ENCODE measurements around the gene GFER. TPM values are rescaled to one million over a fixed set of nuclear protein-coding genes. Genes with fewer than 3 reads are reported as not detected.

Gene GFER
- total and polyA plus RNA-seq, 4 donors, result 7.4 to 28.4 (median 15.1) TPM

DNA sequence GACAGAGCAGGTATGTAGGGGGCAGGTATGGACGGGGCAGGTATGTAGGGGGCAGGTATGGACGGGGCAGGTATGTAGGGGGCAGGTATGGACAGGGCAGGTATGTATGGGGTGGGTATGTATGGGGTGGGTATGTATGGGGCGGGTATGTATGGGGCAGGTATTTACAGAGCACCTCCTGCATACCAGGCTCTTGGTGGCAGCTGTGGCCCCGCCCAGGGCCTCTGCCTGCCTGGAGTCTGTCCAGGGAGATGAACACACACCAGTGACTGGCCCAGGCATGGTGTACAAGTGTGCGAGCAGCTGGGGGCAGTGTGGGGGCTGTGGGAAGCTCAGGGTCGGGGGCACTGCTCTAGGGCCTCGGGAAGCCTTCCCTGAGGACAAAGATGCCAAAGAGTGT is 33.9 kb upstream of the GFER start:
- no peak overlapping the region for H3K9ac ChIP-seq (ENCODE audit: low read depth in 1 of 2, low read length in 2 of 2)
- H3K9me3 ChIP-seq (ENCODE audit: control insufficient read depth in 4 of 4, low read length in 3 of 4), result no peaks in the 10 kb centered on the region

DNA sequence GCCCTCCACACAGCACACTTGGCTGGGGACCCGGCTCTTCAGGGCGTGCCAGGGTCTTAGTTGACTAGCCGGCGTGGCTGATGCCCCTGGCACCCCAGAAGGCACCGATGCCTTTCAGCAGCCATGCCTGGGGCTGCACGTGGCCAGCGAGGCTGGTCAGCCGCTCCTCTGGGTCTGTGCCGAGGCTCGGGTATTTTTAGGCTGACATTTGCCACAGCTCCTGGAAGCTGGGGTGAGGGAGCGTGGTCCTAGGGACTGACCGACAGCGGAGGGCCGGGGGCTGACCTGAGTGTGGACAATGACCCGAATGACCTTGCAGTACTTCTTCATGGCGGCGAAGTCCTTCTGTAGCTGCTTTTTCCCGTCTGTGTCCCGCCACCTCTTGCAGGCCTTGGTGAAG is 33.4 kb upstream of the GFER start:
- Histone ChIP-seq H3K27ac (ENCODE audit: low read depth in 1 of 2, low read length in 2 of 2) (no peak overlapping the region), H3K9ac (ENCODE audit: low read depth in 1 of 2, low read length in 2 of 2) (no peak overlapping the region), H3K4me1 (ENCODE audit: control insufficient read depth in 4 of 4, insufficient read depth in 4 of 4, low read length in 3 of 4) (no peaks in the 10 kb centered on the region), H3K27me3 (ENCODE audit: control insufficient read depth in 4 of 4, insufficient read depth in 4 of 4, low read length in 3 of 4) (no peaks in the 10 kb centered on the region), H3K36me3 (ENCODE audit: control insufficient read depth in 4 of 4, insufficient read depth in 3 of 4, low read depth in 1 of 4, low read length in 3 of 4) (no peaks in the 10 kb centered on the region), H3K4me3 (ENCODE audit: low read depth in 1 of 3, low read length in 3 of 3) (no peak overlapping the region), H3K9me3 (ENCODE audit: control insufficient read depth in 4 of 4, low read length in 3 of 4) (no peaks in the 10 kb centered on the region)
- DNase-seq (ENCODE audit: low spot score), result no peak
- TF ChIP-seq EGR1 (IDR thresholded peaks at IDR 0.05; ENCODE audit: low read depth in 2 of 2) (no peak), YY1 (IDR thresholded peaks at IDR 0.05) (no peak), FOXA1 (IDR thresholded peaks at IDR 0.05) (no peak), NR2F2 (IDR thresholded peaks at IDR 0.05) (no peak), SP1 (IDR thresholded peaks at IDR 0.05) (no peak), GABPA (IDR thresholded peaks at IDR 0.05 in 1 of 2, conservative IDR thresholded peaks at IDR 0.05 in 1 of 2) (no peak), HNF4G (IDR thresholded peaks at IDR 0.05) (no peak), FOXA2 (IDR thresholded peaks at IDR 0.05) (no peak), RAD21 (IDR thresholded peaks at IDR 0.05) (no peak), RXRA (IDR thresholded peaks at IDR 0.05) (no peak), TAF1 (conservative IDR thresholded peaks at IDR 0.05) (no peak)
- TF ChIP-seq, protein P1, sequence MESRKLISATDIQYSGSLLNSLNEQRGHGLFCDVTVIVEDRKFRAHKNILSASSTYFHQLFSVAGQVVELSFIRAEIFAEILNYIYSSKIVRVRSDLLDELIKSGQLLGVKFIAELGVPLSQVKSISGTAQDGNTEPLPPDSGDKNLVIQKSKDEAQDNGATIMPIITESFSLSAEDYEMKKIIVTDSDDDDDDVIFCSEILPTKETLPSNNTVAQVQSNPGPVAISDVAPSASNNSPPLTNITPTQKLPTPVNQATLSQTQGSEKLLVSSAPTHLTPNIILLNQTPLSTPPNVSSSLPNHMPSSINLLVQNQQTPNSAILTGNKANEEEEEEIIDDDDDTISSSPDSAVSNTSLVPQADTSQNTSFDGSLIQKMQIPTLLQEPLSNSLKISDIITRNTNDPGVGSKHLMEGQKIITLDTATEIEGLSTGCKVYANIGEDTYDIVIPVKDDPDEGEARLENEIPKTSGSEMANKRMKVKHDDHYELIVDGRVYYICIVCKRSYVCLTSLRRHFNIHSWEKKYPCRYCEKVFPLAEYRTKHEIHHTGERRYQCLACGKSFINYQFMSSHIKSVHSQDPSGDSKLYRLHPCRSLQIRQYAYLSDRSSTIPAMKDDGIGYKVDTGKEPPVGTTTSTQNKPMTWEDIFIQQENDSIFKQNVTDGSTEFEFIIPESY (IDR thresholded peaks at IDR 0.05), result no peak
- TF ChIP-seq, protein P2, sequence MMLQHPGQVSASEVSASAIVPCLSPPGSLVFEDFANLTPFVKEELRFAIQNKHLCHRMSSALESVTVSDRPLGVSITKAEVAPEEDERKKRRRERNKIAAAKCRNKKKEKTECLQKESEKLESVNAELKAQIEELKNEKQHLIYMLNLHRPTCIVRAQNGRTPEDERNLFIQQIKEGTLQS (IDR thresholded peaks at IDR 0.05), result no peak
- TF ChIP-seq, protein P3, sequence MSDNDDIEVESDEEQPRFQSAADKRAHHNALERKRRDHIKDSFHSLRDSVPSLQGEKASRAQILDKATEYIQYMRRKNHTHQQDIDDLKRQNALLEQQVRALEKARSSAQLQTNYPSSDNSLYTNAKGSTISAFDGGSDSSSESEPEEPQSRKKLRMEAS (IDR thresholded peaks at IDR 0.05), result no peak
- TF ChIP-seq, protein P4, sequence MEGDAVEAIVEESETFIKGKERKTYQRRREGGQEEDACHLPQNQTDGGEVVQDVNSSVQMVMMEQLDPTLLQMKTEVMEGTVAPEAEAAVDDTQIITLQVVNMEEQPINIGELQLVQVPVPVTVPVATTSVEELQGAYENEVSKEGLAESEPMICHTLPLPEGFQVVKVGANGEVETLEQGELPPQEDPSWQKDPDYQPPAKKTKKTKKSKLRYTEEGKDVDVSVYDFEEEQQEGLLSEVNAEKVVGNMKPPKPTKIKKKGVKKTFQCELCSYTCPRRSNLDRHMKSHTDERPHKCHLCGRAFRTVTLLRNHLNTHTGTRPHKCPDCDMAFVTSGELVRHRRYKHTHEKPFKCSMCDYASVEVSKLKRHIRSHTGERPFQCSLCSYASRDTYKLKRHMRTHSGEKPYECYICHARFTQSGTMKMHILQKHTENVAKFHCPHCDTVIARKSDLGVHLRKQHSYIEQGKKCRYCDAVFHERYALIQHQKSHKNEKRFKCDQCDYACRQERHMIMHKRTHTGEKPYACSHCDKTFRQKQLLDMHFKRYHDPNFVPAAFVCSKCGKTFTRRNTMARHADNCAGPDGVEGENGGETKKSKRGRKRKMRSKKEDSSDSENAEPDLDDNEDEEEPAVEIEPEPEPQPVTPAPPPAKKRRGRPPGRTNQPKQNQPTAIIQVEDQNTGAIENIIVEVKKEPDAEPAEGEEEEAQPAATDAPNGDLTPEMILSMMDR (IDR thresholded peaks at IDR 0.05; ENCODE audit: low read depth, low read length, missing input control), result no peak
- 90% methylated on average over 19 of the region's 19 CpGs for WGBS

More for the DNA sequence above, 33.9 kb upstream of the GFER start:
- DNase-seq (ENCODE audit: low spot score), result no peak
- H3K4me3 ChIP-seq (ENCODE audit: low read depth in 1 of 3, low read length in 3 of 3), result no peak overlapping the region
- no peak overlapping the region for H3K27ac ChIP-seq (ENCODE audit: low read depth in 1 of 2, low read length in 2 of 2)
- no peaks in the 10 kb centered on the region for H3K27me3 ChIP-seq (ENCODE audit: control insufficient read depth in 4 of 4, insufficient read depth in 4 of 4, low read length in 3 of 4)
- WGBS, result 84% methylated on average over 7 of the region's 7 CpGs
- TF ChIP-seq EGR1 (IDR thresholded peaks at IDR 0.05; ENCODE audit: low read depth in 2 of 2) (no peak), HNF4A (conservative IDR thresholded peaks at IDR 0.05) (no peak), JUND (IDR thresholded peaks at IDR 0.05) (no peak), GABPA (IDR thresholded peaks at IDR 0.05 in 1 of 2, conservative IDR thresholded peaks at IDR 0.05 in 1 of 2) (no peak), SP1 (IDR thresholded peaks at IDR 0.05) (no peak)
- no peaks in the 10 kb centered on the region for H3K4me1 ChIP-seq (ENCODE audit: control insufficient read depth in 4 of 4, insufficient read depth in 4 of 4, low read length in 3 of 4)
- H3K36me3 ChIP-seq (ENCODE audit: control insufficient read depth in 4 of 4, insufficient read depth in 3 of 4, low read depth in 1 of 4, low read length in 3 of 4), result no peaks in the 10 kb centered on the region
